ENCODE data around the gene SUN3.

SUN3 gene

GRCh38 chr7:48028938-48029337, at the start of gene SUN3:
Gene SUN3, minus strand, starts transcription at chr7:48029107. Its CDS starts 169 bp downstream, at chr7:48028938.
- Histone ChIP-seq H3K9ac (ENCODE audit: low read length) (no peak within 1 kb of the TSS), H3K4me1 (ENCODE audit: control insufficient read depth, insufficient read depth, low read length) (no peaks in the 10 kb centered on the region), H3K36me3 (ENCODE audit: control insufficient read depth, insufficient read depth, low read length) (no peaks in the 10 kb centered on the region), H3K27ac (ENCODE audit: low read depth, low read length) (no peak within 1 kb of the TSS), H3K4me3 (ENCODE audit: low read length) (no peak within 1 kb of the TSS), H3K27me3 (ENCODE audit: control insufficient read depth, insufficient read depth, low read length) (no peaks in the 10 kb centered on the region)

- H3K36me3 ChIP-seq (ENCODE audit: control insufficient read depth, insufficient read depth, low read length), result no peaks in the 10 kb centered on the region
- H3K27me3 ChIP-seq (ENCODE audit: control insufficient read depth, insufficient read depth, low read length), result no peaks in the 10 kb centered on the region
- H3K4me3 ChIP-seq (ENCODE audit: low read length), result no peak overlapping the region
- H3K9ac ChIP-seq (ENCODE audit: low read length), result no peak overlapping the region
- no peak overlapping the region for H3K27ac ChIP-seq (ENCODE audit: low read depth, low read length)
- no peaks in the 10 kb centered on the region for H3K4me1 ChIP-seq (ENCODE audit: control insufficient read depth, insufficient read depth, low read length)
Observed at GRCh38 chr7:48078470-48078869, 49.6 kb upstream of the SUN3 start.

- Histone ChIP-seq H3K9ac (ENCODE audit: low read length) (no peak overlapping the region), H3K27ac (ENCODE audit: low read depth, low read length) (no peak overlapping the region), H3K4me3 (ENCODE audit: low read length) (no peak overlapping the region), H3K4me1 (ENCODE audit: control insufficient read depth, insufficient read depth, low read length) (no peaks in the 10 kb centered on the region), H3K36me3 (ENCODE audit: control insufficient read depth, insufficient read depth, low read length) (no peaks in the 10 kb centered on the region), H3K27me3 (ENCODE audit: control insufficient read depth, insufficient read depth, low read length) (no peaks in the 10 kb centered on the region)
Observed at GRCh38 chr7:48077423-48077822, 48.5 kb upstream of the SUN3 start.

- Histone ChIP-seq H3K36me3 (ENCODE audit: control insufficient read depth, insufficient read depth, low read length) (no peaks in the 10 kb centered on the region), H3K4me1 (ENCODE audit: control insufficient read depth, insufficient read depth, low read length) (no peaks in the 10 kb centered on the region), H3K27me3 (ENCODE audit: control insufficient read depth, insufficient read depth, low read length) (no peaks in the 10 kb centered on the region), H3K27ac (ENCODE audit: low read depth, low read length) (no peak overlapping the region), H3K9ac (ENCODE audit: low read length) (no peak overlapping the region), H3K4me3 (ENCODE audit: low read length) (no peak overlapping the region)
Observed at GRCh38 chr7:48074204-48074654, 45.3 kb upstream of the SUN3 start.

- Histone ChIP-seq H3K36me3 (ENCODE audit: control insufficient read depth, insufficient read depth, low read length) (no peaks in the 10 kb centered on the region), H3K27ac (ENCODE audit: low read depth, low read length) (no peak overlapping the region), H3K9ac (ENCODE audit: low read length) (no peak overlapping the region), H3K4me1 (ENCODE audit: control insufficient read depth, insufficient read depth, low read length) (no peaks in the 10 kb centered on the region), H3K27me3 (ENCODE audit: control insufficient read depth, insufficient read depth, low read length) (no peaks in the 10 kb centered on the region), H3K4me3 (ENCODE audit: low read length) (no peak overlapping the region)
Observed at GRCh38 chr7:48067475-48067874, 38.6 kb upstream of the SUN3 start.

- H3K4me3 ChIP-seq (ENCODE audit: low read length), result no peak overlapping the region
- H3K27me3 ChIP-seq (ENCODE audit: control insufficient read depth, insufficient read depth, low read length), result no peaks in the 10 kb centered on the region
- H3K36me3 ChIP-seq (ENCODE audit: control insufficient read depth, insufficient read depth, low read length), result no peaks in the 10 kb centered on the region
- no peaks in the 10 kb centered on the region for H3K4me1 ChIP-seq (ENCODE audit: control insufficient read depth, insufficient read depth, low read length)
- H3K27ac ChIP-seq (ENCODE audit: low read depth, low read length), result no peak overlapping the region
- H3K9ac ChIP-seq (ENCODE audit: low read length), result no peak overlapping the region
Observed at GRCh38 chr7:48063985-48064384, 35.1 kb upstream of the SUN3 start.

GRCh38 chr7:48059706-48060105, 30.8 kb upstream of the SUN3 start:
- Histone ChIP-seq H3K27ac (ENCODE audit: low read depth, low read length) (no peak overlapping the region), H3K9ac (ENCODE audit: low read length) (no peak overlapping the region), H3K27me3 (ENCODE audit: control insufficient read depth, insufficient read depth, low read length) (no peaks in the 10 kb centered on the region), H3K4me1 (ENCODE audit: control insufficient read depth, insufficient read depth, low read length) (no peaks in the 10 kb centered on the region), H3K36me3 (ENCODE audit: control insufficient read depth, insufficient read depth, low read length) (no peaks in the 10 kb centered on the region), H3K4me3 (ENCODE audit: low read length) (no peak overlapping the region)

GRCh38 chr7:48058990-48059389, 30.1 kb upstream of the SUN3 start:
- H3K9ac ChIP-seq (ENCODE audit: low read length), result no peak overlapping the region
- H3K4me1 ChIP-seq (ENCODE audit: control insufficient read depth, insufficient read depth, low read length), result no peaks in the 10 kb centered on the region
- no peak overlapping the region for H3K4me3 ChIP-seq (ENCODE audit: low read length)
- H3K36me3 ChIP-seq (ENCODE audit: control insufficient read depth, insufficient read depth, low read length), result no peaks in the 10 kb centered on the region
- H3K27ac ChIP-seq (ENCODE audit: low read depth, low read length), result no peak overlapping the region
- no peaks in the 10 kb centered on the region for H3K27me3 ChIP-seq (ENCODE audit: control insufficient read depth, insufficient read depth, low read length)

- H3K36me3 ChIP-seq (ENCODE audit: control insufficient read depth, insufficient read depth, low read length), result no peaks in the 10 kb centered on the region
- no peak overlapping the region for H3K27ac ChIP-seq (ENCODE audit: low read depth, low read length)
- H3K4me1 ChIP-seq (ENCODE audit: control insufficient read depth, insufficient read depth, low read length), result no peaks in the 10 kb centered on the region
- H3K9ac ChIP-seq (ENCODE audit: low read length), result no peak overlapping the region
- H3K4me3 ChIP-seq (ENCODE audit: low read length), result no peak overlapping the region
- H3K27me3 ChIP-seq (ENCODE audit: control insufficient read depth, insufficient read depth, low read length), result no peaks in the 10 kb centered on the region
Observed at GRCh38 chr7:48053736-48054135, 24.8 kb upstream of the SUN3 start.

- H3K27me3 ChIP-seq (ENCODE audit: control insufficient read depth, insufficient read depth, low read length), result no peaks in the 10 kb centered on the region
- no peak overlapping the region for H3K4me3 ChIP-seq (ENCODE audit: low read length)
- H3K27ac ChIP-seq (ENCODE audit: low read depth, low read length), result no peak overlapping the region
- H3K4me1 ChIP-seq (ENCODE audit: control insufficient read depth, insufficient read depth, low read length), result no peaks in the 10 kb centered on the region
- no peaks in the 10 kb centered on the region for H3K36me3 ChIP-seq (ENCODE audit: control insufficient read depth, insufficient read depth, low read length)
- H3K9ac ChIP-seq (ENCODE audit: low read length), result no peak overlapping the region
Observed at GRCh38 chr7:48052748-48053147, 23.8 kb upstream of the SUN3 start.

GRCh38 chr7:48049850-48050249, 20.9 kb upstream of the SUN3 start:
- Histone ChIP-seq H3K27ac (ENCODE audit: low read depth, low read length) (no peak overlapping the region), H3K9ac (ENCODE audit: low read length) (no peak overlapping the region), H3K4me1 (ENCODE audit: control insufficient read depth, insufficient read depth, low read length) (no peaks in the 10 kb centered on the region), H3K4me3 (ENCODE audit: low read length) (no peak overlapping the region), H3K36me3 (ENCODE audit: control insufficient read depth, insufficient read depth, low read length) (no peaks in the 10 kb centered on the region), H3K27me3 (ENCODE audit: control insufficient read depth, insufficient read depth, low read length) (no peaks in the 10 kb centered on the region)

GRCh38 chr7:48048113-48048512, 19.2 kb upstream of the SUN3 start:
- Histone ChIP-seq H3K9ac (ENCODE audit: low read length) (no peak overlapping the region), H3K36me3 (ENCODE audit: control insufficient read depth, insufficient read depth, low read length) (no peaks in the 10 kb centered on the region), H3K27ac (ENCODE audit: low read depth, low read length) (no peak overlapping the region), H3K4me1 (ENCODE audit: control insufficient read depth, insufficient read depth, low read length) (no peaks in the 10 kb centered on the region), H3K27me3 (ENCODE audit: control insufficient read depth, insufficient read depth, low read length) (no peaks in the 10 kb centered on the region), H3K4me3 (ENCODE audit: low read length) (no peak overlapping the region)

GRCh38 chr7:48046458-48046857, 17.6 kb upstream of the SUN3 start:
- H3K9ac ChIP-seq (ENCODE audit: low read length), result no peak overlapping the region
- no peaks in the 10 kb centered on the region for H3K4me1 ChIP-seq (ENCODE audit: control insufficient read depth, insufficient read depth, low read length)
- H3K27me3 ChIP-seq (ENCODE audit: control insufficient read depth, insufficient read depth, low read length), result no peaks in the 10 kb centered on the region
- no peak overlapping the region for H3K27ac ChIP-seq (ENCODE audit: low read depth, low read length)
- H3K36me3 ChIP-seq (ENCODE audit: control insufficient read depth, insufficient read depth, low read length), result no peaks in the 10 kb centered on the region
- H3K4me3 ChIP-seq (ENCODE audit: low read length), result no peak overlapping the region
